ENCODE data around the gene CFAP45.
A peak's percentile ranks its signal among the peaks of the same experiment; 100 is the strongest.
"Not testable (repeated sequence)": the region's sequence is repeated elsewhere in the genome, so short reads cannot be mapped to it uniquely, and the experiment has no call there.

The CFAP45 gene

DNA sequence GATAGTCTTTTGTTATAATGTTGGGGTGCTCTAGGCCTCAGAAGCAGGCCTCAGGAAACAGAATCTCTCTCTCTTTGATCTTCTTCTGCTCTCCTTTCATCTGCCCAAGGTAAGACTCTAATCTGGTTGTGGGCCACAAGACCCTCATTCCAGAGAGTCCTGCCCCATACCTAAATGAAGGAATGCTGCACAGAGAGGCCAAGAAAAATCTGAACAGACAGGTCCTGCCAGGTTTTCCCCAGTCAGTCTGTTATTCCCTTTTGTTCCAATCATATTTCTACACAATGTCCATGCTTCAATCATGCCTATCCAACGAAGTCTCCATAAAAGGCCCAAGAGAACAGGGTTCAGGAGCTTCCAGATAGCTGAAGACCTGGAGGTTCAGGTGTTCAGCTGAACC is 7.0 kb upstream of the CFAP45 start:
- DNase-seq (ENCODE audit: low spot score): no peak

DNA sequence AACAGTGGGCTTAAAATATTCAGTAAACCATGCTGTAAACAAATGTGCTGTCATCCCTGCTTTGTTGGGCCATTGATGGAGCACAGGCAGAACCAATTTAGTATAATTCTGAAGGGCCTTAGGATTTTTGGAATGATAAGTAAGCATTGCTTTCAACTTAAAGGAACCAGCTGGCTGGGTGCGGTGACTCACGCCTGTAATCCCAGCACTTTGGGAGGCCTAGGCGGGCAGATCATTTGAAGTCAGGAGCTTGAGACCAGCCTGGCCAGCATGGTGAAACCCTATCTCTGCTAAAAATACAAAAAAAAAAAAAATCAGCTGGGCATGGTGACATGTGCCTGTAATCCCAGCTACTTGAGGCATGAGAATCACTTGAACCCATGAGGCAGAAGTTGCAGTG is 4.1 kb upstream of the CFAP45 start:
- DNase-seq (ENCODE audit: low spot score): not testable (repeated sequence)

DNA sequence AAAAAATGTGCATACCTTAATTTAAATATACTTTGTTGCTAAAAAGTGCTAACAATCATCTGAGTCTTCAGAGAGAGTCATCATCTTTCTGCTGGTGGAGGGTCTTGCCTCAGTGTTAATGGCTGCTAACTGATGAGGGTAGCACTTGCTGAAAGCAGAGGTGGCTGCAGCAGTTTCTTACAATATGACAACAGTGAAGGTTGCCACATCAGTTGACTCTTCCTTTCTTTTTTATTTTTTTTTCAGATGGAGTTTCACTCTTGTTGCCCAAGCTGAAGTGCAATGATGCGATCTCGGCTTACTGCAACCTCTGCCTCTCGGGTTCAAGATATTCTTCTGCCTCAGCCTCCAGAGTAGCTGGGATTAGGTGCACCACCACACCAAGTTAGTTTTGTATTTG is 2.6 kb upstream of the CFAP45 start:
- DNase-seq (ENCODE audit: low spot score): no peak

DNA sequence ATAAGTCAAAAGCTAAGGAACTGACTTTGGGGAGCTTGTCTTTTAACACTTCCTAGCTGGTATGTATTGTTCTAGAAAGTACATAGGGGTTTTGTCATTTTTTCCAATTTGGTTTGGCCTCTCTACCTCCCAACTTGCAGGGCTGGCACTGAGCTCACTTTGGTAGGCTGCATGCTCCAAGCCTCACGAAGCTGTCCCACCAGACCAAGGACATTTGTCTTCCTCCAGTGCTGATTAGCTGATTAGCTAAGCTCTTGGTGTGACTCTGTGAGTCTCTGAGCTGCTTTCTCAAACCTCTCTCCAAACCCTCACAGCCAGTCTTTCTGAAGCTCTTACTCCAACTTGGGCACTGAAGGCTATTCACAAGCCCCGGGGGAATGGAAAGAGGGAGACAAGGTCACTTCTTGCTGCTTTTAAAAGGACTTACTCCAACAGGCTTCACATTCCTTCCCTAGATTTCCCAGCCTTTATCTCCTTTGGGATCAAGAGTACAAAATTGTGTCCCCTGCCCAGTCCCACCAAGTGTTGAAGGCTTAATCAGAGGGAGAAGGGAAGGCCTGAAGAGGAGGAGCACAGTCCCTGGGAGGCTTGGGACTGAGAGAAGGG is 893 bp upstream of the CFAP45 start:
- DNase-seq (ENCODE audit: low spot score): no peak

DNA sequence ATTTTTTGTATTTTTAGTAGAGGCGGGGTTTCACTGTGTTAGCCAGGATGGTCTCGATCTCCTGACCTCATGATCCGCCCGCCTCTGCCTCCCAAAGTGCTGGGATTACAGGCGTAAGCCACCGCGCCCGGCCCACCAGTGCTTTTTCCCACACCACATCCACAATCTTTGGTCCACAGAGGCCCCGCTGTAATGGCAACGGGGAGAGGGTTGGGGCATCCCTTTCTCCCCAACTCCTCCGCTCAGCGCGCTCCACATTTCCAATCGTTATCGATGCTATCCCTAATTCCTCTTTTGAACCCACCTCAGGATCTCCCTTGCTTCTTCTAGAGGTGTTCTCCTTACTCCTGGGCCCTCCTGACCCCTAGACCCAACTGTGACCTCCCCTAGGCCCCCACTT is 331 bp downstream of the CFAP45 start:
- not testable (repeated sequence) for DNase-seq (ENCODE audit: low spot score)

GRCh38 chr1:159898527-159898926 is 1.4 kb downstream of the CFAP45 start:
- DNase-seq (ENCODE audit: low spot score): no peak

DNA sequence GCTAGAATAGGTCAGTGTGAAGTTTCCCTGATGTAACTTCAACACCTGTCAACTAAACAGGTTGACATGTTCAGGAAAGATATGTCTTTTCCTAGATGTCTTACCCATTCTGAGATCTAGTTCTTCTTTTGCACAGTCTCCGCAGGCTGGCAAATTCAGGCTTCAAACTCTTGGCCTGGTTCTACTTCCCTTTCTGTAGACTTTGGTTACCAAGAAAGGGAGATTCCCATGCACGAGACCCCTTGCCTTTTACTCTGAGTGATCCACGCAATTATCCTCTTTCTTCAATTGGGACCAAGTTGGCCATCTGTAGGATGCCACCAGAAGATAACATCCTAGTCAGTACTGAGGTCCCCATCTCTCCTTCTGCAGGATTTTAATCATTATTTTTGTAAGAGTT is 2.0 kb downstream of the CFAP45 start:
- no peak for DNase-seq (ENCODE audit: low spot score)

- DNase-seq (ENCODE audit: low spot score): no peak
Measured at GRCh38 chr1:159896546-159896930, 3.4 kb downstream of the CFAP45 start.

GRCh38 chr1:159895836-159896545 is 4.0 kb downstream of the CFAP45 start:
- no peak for DNase-seq (ENCODE audit: low spot score)

- DNase-seq (ENCODE audit: low spot score): no peak
Measured at GRCh38 chr1:159895286-159895685, 4.7 kb downstream of the CFAP45 start.

GRCh38 chr1:159892944-159893343 is 7.0 kb downstream of the CFAP45 start:
- no peak for DNase-seq (ENCODE audit: low spot score)

DNA sequence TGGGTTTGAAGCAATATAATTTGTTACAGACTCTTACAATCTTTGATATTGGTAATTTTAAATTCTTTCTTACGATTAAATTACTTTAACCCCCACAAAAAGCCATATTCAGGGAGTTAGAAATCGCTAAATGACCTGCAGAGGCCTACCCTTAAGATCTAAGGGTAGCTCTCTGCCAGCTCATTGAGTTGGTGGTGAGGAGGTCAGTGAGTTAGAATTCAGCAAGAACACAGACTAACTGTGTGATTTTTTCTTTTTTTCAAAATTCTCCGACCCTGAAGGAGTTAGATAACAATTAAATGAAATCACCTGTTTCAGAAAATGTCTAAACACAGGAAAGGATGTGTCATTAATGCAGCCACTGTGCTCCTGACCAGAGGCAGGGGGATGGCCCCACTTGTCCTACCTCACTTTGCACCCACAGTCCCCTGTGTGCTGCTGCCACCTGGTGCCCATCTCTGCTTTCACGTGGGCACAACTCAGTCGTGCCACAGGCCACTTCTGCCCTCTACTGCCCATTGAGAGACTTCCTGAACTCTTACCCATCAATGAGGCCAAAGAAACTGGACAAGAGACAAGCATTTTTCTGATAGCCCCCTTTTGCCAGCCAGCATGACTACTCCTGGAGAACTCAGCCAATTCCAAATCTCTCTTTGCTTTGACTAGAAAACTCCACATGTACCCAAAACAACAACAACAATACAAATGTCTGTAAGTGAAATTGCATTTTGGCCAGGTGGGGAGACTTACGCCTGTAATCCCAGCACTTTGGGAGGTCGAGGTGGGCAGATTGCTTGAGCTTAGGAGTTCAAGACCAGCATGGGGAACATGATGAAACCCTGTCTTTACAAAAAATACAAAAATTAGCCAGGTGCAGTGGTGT is 8.4 kb downstream of the CFAP45 start:
- peak; percentile 79 for DNase-seq (ENCODE audit: low spot score)

- no peak for DNase-seq (ENCODE audit: low spot score)
Measured at GRCh38 chr1:159890390-159890789, 9.6 kb downstream of the CFAP45 start.

GRCh38 chr1:159889821-159890252 is 10.1 kb downstream of the CFAP45 start:
- DNase-seq (ENCODE audit: low spot score): no peak

DNA sequence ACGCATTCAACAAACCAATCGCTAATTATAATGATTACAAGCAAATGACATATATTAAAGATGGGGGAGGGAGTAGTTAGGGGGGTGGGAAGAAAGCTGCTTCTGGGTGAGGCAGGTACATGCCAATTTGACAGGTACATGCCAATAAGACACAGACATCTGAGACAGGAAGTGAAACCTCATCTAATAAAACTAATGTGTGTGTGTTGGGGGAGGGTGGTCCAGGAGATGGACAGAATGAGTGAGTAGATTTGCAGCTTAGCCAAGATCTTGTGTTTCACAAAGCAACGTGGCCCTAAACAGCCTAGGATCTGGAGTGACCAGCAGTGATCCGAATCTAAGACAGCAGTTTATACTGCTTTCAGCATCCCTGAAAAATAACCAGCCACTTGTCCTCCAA is 10.8 kb downstream of the CFAP45 start:
- no peak for DNase-seq (ENCODE audit: low spot score)

DNA sequence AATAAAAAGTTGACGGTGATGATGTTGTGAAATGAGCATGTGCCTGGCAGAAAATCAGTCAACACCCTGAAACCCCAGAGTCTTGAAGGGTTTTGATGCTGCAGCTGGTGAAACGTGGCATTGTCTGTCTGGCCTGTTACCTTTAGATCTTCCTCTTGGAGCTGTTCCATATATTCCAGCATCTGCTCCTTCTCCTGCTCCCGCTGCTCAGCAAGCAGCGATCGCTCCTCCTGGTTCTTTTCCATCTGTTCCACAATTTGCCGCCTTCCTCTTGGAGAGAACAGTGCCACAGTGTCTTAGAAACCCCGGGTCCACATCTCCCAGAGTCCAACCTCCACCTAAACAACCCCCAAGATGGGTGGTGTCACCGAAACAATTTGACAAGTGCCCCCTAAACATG is 15.7 kb downstream of the CFAP45 start:
- DNase-seq (ENCODE audit: low spot score): no peak

GRCh38 chr1:159883134-159883533 is 16.8 kb downstream of the CFAP45 start:
- no peak for DNase-seq (ENCODE audit: low spot score)

GRCh38 chr1:159882527-159882862 is 17.5 kb downstream of the CFAP45 start:
- no peak for DNase-seq (ENCODE audit: low spot score)

- peak; percentile 81 for DNase-seq (ENCODE audit: low spot score)
Measured at GRCh38 chr1:159881622-159882526, 18.1 kb downstream of the CFAP45 start.

- DNase-seq (ENCODE audit: low spot score): peak; percentile 79
Measured at GRCh38 chr1:159880430-159880829, 19.5 kb downstream of the CFAP45 start.

DNA sequence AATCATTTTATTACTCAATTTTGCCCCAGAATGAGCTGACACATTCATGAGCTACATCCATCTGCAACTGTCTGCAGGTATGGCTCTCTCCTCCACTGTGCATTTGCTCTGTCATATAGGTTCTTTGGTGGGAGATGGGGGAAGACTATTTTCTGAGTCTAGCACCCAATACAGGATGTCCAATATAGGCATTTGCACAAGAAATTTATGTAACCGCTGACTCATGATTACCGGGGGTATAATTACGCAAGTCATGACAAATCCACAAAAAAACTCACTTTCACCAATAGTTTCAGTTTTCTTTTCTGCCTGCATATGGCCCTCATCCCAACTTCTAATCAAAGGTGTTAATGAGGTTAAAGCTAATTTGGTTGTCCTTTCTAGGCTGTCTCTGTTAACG is 20.0 kb downstream of the CFAP45 start:
- no peak for DNase-seq (ENCODE audit: low spot score)

DNA sequence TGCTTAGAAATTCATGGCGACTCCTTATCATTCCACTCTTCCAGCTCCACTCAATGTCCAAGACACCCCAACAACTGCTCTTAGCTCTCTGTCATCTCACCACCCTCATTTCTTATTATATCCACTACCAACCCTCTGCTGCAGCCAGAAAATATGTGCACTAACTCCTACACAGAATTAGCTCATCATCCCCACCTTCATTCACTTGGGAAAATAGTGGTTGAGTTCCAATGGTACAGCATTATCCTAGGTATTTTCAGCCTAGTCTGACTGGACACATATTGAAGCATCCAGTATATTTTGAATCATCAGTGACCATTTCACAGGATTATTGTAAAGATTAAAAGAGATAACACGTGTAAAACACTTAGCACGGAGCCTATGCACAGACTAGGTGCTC is 20.8 kb downstream of the CFAP45 start:
- DNase-seq (ENCODE audit: low spot score): no peak

Data from SK-N-DZ (cell line).